NCI-H1694 treated with DMSO at 0.1 percent for 48 hours (cell line): Measurements from ENCODE around the gene CDC34.

Source experiments
- DNase-seq: peaks from one replicate; lab custom pipeline; 2025; lab: John Stamatoyannopoulos, UW

Gene CDC34

GRCh38 chr19:531753-532560, at the start of gene CDC34:
TSS of gene CDC34 (plus strand) at chr19:531760. CDS start at chr19:531932, 172 bp downstream.
- DNase-seq: no peak

DNA sequence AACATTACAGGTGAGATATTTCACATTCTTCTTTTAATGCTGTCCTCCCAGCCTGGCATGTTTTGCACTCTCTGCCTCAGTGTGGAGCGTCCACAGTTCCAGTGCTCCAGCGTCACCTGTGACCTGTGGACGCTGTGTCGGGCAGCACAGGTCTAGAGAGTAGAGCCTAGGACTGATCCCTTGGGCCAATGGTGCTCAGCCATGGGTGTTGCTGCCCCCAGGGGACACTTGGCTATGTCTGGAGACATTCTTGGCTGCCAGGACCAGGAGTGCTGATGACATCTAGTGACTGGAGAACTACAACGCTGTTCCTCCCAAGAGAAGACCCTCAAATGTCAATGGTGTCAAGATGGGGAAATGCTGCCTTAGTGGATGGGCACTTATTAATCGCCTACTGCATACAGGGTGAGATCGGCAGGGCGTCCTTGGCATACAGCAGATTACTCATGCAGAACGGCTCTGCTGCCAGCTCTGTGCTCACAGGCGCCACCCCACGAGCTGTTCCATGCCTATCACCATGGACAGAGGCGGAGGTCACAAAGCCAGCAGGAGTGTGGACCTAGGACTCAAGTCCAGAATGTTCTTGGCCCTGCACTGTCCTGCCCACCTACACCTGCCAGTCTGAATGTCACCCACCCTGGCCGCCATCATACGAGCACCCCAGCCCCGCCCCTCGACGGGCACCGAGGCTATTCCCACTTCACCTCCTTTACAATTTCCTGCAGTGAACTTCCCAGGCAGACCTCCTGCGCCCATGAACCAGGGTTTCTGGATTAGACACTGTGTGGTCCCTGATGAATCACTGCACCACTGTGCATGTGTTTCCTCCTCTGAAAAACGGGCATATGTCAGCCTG, 49.1 kb upstream of the CDC34 start:
- no peak for DNase-seq

DNA sequence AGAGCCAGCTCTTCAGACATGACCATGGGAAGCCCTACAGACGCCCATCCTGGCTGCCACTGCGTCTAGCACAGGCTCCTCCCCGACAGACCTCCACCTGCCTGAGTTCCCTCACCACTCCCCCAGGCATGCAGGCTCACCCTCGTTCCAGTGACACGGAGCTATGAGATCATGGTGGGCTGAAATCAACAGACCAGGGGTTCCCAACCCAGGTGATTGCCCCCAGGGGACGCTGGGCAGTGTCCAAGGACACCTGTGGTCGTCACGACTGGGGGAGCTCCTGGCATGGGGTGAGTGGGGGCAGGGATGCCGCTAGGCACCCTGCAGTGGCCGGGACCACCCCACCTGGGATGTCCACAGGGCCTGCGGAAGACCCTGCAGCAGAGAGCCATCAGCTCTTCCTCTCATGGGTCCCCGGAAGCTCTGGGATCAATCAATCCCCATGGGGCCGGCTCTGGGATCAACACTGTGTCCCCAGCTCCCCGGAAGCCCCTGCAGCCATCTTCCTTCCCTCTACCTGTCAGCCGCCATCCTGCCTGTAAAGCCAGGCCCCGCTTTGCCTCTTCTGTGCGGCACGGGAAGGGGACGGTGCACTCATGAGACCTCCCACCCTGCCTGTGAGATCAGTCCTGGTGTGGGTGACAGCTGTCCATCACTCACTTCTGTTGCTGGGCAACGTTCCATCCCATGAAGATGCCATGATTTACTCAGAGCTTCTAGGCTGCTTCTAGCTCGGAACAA, 48.1 kb upstream of the CDC34 start:
- no peak for DNase-seq

DNA sequence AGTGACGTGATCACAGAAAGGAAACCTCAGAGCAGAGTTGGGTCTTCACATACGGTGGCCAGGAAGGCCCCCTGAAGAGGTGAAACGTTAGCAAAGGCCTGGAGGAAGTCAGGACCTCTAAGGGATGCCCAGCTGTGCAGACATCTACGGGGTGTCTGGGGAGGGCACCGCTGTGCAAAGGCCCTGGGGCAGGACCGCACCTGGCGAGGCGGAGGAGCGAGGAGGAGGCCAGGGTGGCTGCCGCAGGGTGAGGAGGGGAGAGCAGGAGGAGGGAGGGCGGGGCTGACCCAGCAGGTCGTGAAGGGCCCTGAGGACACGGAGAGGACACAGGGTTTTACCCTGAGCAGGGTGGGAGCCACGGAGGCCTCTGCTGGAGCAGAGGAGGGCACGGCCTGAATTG, 47.1 kb upstream of the CDC34 start:
- no peak for DNase-seq

DNA sequence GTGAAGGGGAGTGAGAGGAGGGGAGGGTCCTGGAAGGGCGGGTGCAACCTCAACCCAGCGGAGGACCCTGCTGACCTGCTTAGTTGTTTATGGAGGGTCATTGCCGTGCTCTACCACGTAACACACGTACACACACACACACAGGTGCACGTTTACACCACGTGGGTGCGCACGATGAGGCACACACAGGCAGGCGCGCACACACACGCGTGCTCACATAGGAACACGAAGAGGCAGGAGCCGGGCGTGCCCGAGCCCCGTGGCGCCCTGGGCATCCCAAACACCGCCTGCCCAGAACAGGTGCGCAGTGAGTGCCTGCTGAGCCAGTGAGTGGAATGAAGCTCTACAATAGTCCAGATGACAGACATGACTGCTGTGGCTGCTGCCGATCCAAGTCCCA, 46.5 kb upstream of the CDC34 start:
- peak; percentile 12 for DNase-seq

DNA sequence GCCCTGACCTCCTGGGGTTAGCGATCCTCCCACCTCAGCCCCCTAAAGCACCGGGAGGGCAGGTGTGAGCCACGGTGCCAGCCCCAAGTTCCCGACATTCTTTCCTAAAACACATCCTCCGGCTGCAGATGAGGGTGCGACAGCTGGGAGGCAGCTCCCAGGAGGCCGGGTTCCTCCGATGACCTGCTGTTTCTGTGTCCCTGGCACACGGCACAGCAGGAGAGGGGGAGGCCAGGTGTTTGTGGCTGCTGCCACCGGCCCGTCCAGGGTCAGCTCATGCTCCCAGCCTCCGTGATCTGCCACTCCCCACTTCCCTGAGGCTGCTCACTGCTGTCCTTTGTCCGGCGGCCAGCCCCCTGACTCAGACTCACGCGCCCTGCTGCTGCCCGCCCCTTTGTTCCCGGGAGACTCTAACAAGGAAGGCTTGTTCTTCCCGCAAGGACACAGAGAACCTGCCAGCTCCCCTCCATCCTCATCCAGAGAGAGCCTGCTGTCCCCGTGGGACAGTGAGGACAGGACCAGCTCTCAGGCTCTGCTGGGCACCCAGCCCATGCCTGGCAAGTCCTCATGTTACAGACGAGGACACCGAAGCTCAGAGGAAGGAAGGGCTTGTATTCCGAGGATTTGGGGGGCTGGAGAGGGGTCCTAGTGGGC, 45.9 kb upstream of the CDC34 start:
- no peak for DNase-seq

- peak; percentile 62 for DNase-seq
Observed at GRCh38 chr19:488505-489417, 42.8 kb upstream of the CDC34 start.

- DNase-seq: no peak
Observed at GRCh38 chr19:489418-490196, 42.0 kb upstream of the CDC34 start.

DNA sequence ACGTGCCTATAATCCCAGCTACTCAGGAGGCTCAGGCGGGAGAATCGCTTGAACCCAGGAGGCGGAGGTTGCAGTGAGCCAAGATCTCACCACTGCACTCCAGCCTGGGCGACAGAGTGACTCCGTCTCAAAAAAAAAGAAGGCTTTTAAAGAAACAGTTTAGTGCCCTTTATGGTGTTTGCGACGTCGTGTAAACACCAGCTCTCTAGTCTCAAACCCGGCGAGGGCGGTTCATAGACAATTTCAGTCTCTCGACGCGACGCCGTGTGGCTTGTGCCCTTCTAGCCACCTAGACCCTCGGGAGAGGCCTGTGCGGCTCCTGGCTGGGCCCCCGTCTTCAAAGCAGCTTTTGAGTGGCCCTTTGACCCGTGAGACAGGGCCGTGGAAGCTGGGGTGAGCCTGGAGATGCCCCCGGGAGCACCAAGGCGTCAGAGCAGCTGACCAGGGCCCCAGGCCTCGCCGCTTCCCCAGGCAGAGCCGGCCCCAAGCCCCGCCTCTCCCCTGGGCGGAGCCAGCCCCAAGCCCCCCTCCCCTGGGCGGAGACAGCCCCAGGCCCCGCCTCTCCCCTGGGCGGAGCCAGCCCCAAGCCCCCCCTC, 40.3 kb upstream of the CDC34 start:
- DNase-seq: no peak

DNA sequence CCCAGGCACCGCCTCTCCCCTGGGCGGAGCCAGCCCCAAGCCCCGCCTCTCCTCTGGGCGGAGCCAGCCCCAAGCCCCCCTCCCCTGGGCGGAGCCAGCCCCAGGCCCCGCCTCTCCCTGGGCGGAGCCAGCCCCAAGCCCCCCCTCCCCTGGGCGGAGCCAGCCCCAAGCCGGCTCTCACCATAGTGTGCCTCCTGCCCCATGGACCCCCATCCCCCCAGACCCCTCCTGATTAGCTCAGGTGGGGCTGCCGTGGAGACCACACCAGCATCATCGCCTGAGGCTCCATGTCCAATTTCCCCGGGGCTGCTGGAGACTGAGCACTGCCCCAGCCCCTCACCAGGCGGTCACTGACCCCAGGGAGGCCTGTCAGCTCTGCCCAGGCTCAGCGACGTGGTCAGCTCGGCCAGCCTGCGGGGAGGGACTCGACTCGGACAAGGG, 39.4 kb upstream of the CDC34 start:
- no peak for DNase-seq

- no peak for DNase-seq
Observed at GRCh38 chr19:493391-494170, 38.0 kb upstream of the CDC34 start.

DNA sequence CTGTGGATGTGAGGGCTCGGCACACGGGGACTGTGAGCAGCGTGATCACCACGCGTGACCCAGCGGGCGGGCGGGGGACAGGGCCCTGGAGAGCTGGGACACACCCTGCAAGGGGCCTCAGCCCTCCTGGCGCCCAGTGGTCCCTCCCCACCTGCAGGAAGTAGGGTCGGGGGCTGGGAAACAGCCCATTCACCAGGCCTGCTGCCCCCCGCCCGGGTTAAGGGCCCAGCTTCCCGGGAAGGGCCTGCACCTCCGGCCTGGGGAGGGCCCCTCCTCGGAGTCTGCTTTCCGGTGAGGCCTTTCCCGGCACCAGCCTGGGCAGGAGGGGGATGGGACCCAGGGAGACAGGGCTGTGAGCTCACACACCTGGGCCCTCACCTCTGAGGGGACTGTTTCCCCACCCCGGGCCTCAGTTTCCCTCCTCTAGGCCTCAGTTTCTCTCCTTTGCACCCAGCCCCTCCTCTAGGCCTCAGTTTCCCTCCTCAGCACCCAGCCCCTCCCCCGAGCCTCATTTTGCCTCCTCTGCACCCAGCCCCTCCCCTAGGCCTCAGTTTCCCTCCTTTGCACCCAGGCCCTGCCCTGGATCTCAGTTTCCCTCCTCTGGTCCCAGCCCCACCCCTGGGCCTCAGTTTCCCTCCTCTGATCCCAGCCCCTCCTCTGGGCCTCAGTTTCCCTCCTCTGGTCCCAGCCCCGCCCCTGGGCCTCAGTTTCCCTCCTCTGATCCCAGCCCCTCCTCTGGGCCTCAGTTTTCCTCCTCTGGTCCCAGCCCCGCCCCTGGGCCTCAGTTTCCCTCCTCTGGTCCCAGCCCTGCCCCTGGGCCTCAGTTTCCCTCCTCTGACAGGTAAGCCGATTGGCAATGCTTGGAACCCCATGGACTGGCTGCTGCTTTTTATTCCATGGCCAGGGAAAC, 37.1 kb upstream of the CDC34 start:
- DNase-seq: no peak

DNA sequence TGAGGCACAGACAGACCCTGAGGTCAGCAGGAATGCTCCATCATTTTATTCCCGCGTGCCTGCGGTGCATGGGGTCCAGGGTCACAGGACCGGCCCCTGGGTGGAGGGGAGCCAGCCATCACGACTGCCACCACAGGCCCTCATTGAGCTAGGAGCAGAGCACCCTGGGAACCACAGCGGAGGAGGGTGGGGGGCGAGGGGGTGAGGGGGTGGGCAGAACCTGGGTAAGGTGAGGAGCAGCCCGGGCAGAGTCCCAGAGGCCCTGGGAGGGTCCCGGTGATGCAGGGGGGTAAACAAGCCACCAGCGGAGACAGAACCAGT, 36.5 kb upstream of the CDC34 start:
- no peak for DNase-seq

- DNase-seq: peak; percentile 16
Observed at GRCh38 chr19:495402-496111, 36.0 kb upstream of the CDC34 start.

GRCh38 chr19:496112-496665, 35.4 kb upstream of the CDC34 start, which contains the start of gene MADCAM1:
TSS of gene MADCAM1 (plus strand) at chr19:496486. CDS start at chr19:496500, 14 bp downstream.
- DNase-seq: no peak

DNA sequence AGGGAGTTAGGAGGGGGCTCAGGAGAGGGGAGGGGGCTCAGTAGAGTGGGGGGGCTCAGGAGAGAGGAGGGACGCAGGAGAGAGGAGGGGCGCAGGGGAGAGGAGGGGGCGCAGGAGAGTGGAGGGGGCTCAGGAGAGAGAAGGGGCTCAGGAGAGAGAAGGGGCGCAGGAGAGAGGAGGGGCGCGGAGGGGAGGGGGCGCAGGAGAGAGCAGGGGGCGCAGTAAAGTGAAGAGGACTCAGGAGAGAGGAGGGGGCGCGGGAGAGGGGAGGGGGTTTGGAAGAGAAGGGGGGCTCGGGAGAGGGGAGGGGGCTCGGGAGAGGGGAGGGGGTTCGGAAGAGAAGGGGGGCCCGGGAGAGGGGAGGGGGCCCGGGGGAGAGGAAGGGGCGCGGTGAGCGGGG, 34.6 kb upstream of the CDC34 start:
- DNase-seq: no peak

GRCh38 chr19:497491-497868, 34.1 kb upstream of the CDC34 start:
- DNase-seq: no peak
